ENCODE data around the gene MRPS5.

The MRPS5 gene

DNA sequence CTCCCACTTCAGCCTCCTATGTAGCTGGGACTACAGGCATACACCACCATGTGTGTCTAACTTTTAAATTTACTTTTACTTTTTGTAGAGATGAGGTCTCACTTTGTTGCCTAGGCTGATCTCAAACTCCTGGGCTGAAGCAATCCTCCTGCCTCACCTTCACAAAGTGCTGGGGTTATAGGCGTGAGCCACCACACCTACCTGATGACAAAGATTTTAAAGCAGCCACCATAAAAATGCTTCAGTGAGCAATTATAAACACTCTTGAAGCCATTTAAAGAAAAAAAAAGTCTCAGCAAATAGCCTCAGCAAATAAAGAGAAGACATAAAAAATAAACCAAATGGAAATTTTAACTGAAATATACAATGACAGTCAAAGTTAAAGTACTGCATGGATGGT, 35.6 kb downstream of the MRPS5 start:
- DNase-seq: no peak

DNA sequence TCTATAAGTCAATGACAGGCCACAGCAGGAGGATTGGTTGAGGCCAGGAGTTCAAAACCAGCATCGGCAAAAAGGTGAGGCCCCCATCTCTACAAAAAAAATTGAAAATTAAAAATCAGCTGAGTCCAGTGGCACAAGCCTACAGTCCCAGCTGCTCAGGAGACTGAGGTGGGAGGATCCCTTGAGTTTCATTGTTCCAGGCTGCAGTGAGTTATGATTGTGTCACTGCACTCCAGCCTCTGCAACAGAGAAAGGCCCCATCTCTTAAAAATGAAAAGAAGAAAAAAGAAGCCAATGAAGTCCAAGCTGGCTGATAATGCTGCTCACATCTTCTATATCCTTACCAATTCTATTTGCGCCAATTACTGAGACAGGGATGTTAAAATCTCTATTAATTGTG, 39.1 kb downstream of the MRPS5 start:
- no peak for DNase-seq

DNA sequence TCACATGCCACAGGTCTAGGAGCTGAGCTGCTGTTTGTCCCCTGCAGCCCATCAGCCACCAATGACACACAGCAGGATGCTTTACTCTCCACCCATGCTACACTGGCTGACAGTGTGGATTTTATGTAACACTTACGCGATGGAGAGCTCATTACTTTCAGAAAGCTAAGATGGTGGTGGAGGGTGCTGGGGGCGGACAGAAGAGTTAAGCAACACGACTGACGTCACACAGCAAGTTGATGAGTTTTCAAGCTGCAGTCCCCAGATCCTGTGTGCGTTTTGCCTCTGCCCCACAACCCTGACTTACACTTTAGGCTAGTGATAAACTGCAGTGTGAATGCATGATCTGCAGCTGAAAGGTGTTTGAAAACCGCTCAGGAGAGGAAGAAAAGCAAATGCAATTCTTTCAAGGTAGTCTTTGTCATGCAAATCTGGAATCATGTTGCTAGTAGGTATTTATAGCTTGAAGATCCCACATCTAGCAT, 42.4 kb downstream of the MRPS5 start:
- no peak for DNase-seq

DNA sequence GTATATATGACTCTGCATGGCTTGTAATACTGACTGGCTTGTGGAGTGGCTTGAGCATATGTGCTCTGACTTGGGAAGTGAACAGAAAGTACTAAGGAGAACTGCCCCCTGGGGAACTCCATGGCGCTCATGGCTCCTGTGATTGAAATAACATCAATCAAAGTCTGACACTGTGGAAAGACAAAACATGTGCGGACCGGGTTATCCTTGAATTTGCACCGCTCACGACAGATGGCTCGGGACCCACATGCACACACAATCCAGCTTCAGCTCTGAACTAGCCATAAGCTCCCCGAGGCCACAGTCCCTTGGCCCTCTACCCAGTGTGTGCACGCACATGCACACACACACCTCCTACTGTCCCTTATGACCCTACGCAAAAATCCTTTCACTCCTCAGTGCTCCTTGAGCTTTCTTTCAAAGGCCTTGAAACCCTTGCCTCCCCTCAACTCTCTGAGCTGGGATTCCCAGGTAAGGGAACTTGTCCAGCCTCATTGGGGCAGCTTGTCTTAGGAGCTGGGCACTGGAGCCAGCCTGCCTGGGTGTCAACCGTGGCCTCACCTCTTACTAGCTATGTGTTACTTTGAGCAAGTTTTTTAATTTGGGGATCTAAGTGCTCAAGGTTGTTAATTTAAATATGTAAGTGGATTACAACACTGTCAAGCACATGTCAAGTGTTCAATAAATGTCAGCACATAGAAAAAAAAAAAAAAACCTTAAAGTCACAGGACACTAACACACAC, 43.6 kb downstream of the MRPS5 start:
- DNase-seq: no peak

DNA sequence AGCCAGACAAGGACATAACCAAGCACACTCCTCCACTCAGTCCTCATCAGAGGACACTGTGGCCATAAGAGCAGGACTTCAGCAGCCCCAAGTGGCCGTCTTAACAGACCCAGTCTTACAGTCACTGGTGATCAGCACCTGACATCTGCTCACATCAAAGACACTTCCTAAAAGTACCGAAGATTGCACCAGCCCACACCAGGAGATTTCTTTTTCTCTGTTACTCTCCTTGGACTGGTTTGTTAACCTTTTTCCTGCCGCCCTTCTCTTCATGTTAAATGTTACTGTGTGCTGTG, 44.1 kb downstream of the MRPS5 start:
- DNase-seq: no peak

DNA sequence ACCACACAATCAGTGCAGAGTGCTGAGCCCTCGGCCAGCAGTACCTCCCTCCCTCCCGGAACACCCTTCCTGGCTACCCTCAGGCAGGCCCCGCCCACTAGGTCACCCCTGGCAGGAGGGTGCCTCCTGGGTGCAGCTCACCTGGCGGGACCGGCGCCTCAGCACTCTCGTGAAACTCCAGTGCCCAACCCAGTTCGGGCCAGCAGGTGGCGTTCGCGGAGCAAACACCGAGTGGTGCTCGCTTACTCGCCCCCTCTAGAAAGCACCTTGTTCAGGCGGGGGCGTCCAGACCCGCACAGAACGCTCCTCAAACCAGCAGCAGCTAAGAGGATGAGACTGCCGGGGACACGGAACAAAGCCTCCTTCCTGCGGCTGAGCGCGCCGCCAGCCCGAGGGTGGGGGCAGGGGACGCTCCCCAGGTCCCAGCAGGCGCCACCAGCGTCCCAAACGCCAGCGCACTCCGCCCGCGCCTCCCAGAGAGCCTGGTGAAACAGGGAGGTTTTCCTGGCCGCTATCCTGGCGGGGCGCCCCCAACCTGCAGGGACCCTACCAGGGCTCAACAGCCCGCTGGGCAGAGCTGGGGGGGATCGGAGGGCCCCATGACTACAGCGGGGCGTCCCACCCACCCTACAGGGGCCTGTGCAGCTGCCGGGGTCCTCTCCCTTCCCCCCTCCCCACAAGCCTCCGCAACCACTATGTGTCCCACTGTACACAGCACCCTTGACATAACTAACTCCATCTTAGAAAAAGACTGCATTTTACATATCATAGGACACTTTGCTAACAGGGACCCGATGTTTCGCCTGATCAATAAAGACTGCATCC, 44.7 kb downstream of the MRPS5 start:
- DNase-seq: peak; percentile 61

DNA sequence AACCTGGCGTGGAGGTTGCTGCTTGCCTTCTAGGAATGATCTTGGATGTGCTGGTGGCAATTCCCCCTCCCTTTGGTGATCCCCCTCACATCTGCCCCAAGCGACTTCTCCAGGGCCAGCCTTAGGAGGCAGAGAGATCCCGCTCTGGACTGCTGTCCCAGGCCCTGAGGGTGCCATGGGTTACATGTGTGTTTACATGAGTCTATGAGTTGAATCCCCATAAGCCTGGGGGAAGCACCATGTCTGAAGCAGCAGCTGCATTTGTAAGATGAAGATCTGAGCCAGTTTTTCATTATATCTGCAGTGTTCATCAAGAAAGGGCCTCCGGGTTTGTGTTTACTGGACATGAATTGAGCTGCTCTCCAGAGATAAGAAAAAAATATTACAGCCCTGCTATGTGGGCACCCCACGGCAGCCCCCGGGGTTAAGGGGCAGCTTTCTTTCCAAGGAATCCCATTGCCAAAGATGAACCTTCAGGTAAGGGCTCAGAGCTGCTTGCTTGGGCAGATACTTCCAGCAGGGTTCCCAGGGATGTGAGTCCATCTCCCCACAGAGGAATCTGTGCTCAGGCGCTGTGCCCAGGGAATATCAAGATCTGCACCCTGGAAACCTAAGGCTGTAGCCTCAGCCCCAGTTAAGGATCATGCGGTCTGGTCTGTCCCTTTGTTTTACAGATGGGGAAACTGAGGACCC, 46.0 kb downstream of the MRPS5 start:
- DNase-seq: no peak

DNA sequence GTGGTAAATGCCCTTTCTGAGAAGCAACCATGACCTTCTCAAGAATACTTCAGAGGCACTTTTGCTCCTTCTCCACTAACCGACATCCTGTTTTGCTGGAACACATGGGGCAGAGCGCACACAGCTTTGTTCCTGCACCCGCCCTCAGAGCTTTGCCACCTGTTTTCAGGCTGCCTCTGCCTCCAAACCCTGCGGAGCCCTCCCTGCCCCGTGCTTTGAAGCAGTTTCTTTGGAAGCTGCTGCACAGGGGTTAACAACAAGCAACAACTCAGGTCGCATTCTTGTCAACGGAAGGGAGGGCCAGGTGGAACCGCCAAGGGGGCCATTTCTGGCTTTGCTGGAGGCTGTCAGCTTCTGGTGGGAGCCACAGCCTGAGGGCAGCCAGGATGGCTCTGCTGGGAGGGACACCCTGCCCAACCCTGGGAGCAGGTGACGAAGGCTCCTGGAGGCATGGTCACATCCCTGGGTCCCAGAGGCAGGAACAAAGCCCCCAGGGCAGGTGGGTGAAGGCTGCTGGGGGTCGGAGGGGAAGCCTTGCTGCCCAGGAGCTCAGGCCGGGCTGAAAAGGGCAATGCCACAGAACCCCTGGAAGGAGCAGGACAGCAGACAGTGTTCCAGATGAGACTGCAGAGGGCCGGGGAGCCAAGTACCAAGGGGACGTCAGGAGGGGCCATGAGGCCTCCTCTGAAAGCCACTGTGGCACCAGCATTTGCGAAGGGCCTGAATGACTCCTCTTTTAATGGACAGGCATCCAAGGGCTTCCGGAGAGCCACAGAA, 46.8 kb downstream of the MRPS5 start:
- DNase-seq: no peak

DNA sequence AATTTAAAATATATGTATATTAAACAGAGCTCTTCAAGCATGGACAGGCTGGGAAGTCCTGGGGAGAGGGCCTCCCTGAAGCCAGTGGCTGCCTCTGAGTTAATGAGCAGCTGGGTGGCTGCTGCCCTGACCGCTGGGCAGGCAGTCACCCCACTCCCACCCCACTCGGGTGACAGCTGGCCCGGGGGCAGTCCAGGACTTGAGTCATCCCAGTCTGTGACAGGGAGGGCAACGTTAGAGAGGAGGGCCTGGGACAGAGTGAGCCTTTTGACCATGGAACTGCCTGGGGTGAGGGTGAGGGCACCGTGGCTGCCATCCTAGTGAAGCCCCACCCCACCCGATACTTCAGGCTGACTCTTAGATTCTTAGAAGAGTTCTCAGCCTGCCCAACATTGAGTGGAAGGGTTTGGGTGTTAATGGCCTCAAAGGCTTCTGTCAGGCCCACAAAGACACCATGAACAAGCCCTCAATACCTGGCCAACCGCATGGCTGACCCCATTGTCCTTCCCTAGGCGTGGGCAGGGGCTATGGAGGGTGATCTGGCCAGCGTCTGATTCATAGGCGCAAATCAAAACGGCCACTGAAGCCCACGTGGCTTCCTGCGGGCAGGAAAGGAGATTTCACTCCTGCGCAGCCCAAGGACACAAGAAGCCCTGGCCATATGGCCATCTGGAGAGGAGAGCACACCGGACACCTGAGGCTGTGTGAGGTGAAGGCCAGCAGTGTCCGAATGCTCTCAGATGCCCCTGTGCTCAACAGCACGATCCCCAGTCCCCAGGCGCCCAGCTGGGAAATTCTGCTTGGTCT, 47.5 kb downstream of the MRPS5 start:
- no peak for DNase-seq

DNA sequence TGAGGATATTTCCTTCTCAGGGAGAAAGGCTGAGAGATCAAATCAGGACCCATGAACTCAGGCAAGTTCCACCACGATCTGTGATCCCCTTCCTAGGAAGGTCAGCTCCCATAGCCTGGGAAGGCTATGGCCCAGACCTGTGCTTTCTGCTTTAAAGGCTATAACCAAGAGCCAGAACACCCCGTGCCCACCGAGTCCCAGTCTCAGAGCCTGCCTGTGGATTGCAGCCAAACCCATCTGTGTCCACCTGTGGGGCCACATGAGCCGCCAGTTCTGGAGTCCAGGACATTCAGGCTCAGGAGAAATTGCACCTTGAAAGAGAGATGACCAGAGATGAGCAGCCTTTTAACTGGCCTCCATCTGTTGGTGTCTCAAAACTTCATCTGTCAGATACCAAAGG, 49.2 kb downstream of the MRPS5 start:
- no peak for DNase-seq

DNA sequence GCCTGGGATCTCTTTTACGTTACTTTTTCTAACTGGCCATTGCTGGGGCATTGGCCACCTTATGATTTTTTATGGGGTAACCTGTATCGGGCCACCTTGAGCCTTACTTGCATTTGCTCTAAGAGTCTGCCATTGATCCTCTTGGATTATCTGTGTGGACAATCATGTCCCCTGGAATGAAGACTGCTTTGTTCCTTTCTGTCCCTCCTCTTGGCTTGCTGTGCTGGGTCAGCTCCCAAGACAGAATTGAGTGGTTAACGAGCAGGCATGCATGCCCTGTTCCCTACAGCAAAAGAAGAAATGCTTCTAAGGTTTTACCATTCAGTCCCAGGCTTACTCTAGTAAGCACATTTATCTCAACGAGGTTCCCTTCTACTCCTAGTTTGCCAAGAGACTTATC, 49.8 kb downstream of the MRPS5 start:
- DNase-seq: no peak

DNA sequence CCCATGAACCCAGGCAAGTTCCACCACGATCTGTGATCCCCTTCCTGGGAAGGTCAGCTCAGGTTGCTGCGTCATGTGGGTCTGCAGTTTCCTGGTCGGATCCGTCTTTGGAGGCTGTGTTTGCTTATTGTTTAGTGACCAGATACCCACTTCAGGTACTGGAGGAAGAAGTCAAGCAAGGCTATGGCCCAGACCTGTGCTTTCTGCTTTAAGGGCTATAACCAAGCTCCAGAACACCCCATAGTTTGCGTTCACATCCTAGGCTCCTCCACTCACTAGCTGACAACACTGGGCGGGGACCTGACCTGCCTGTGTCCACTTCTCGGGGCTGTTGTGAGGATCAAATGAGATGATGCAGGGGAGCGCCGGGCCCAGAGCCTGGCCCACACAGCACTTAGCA, 52.1 kb downstream of the MRPS5 start:
- no peak for DNase-seq

DNA sequence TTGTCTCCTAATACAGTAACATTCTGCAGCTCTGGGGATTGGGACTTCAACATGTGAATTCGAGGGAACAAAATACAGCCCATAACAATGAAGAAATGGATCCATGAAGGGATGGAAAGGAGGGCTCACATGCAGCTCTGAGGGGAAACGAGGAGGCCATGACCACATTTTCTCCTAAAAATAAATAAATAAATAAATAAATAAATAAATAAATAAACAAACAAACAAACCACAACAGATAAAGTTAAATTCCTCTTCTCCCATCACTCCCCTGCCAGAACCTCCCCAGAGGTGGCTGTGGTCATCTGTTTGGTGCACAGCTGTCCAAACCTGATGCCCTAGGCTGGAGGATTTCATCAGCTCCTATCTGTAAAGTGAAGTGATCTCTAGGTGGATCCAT, 53.4 kb downstream of the MRPS5 start:
- no peak for DNase-seq

DNA sequence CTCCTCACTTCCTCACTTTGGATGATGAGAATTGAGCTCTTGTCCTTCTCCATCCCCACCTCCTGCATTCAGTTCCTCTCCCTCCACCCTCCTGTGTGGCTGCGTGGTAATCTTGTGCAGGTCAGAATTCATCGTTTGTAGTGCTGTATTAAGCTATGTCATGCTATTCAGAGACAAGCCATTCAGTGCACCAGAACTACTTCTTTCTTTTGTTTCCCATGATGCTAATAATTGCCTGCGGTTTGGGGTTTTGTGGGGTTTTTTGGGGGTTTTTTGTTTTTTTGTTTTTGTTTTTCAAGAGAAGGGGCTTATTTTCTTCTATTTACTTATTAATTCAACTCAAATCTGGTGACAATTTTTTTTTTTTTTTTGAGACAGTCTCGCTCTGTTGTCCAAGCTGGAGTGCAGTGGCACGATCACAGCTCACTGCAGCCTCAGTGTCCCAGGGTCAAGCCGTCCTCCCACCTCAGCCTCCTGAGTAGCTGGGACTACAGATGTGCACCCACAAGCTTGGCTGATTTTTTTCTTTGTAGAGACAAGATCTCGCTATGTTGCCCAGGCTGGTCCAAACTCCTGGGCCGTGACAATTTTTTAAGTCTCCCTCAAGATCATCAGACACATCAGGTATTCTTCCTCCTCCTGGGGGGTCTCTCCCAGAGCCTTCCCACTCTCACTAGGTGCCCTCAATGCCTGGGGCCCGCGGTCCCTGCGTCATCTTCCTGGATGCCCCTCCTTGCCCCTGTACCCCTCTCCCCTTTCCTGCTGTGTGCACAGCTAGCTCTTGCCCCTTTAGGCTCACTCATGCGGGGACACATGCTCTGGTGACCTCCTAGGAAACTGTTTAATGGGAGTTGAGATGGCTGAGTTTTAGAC, 58.3 kb downstream of the MRPS5 start:
- DNase-seq: no peak

DNA sequence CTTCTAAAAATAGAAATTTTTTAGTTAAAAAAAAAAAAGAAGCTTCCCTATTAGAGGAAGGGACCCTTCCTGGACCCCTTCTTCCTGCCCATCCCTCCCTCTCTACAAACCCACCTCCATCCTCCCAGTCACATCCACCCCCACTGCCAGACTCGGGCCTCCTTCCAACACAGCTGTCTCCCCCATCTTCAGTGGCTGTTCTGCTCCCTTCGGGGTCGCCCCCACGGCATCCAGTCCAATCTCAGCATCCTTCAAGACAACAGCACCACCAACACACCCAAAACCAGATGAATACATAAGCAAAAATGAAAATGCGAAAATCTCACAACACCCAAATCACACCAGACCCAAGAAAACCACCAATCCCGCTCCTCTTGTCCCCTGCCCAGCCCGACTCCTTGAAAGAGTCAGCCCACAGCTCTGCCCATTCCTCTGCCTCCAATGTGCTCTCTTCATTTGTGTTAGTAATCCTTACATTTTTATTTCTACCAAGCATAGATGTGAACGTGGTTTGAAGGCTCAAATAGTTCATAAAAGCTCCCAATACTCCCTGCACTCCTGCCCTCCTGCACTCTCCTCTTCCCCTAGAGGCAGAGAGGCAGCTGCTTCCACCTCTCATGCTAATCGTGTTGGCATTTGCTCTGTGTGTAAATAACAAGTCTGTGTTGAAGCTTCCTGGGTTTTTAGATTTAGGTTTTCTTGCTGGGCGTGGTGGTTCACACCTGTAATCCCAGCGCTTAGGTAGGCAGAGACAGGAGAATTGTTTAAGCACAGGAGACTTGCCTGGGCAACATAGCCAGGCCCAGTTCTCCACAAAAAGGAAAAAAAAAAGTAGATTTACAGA, 59.1 kb downstream of the MRPS5 start:
- DNase-seq: no peak

DNA sequence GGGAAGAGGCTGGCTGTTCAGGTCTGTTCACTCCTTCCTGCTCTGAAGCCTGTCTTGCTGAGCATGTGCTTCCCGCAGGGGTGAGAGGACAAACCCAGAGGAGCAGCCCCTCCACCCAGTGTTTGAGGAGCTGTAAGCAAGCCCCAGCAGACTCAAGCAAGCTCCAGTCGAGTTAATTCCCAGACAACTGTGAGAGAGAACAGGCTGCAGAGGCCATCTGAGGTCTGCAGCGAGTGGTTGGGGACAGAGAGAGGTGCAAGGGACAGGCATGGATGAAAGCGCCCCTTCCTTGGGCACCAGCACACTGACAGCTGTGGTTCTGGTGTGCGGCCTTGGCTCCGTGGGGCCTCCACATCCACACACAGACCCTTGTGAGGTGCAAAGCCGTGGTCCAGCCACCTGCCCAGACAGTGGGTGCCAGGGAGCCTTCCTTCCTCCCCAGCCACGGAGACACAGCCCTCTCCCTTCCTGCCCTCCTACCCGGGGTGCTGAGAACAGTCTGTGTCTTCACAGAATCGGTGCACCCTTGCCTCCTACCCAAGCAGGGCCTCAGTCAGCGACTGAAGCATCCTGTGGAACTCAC, 59.9 kb downstream of the MRPS5 start:
- no peak for DNase-seq

DNA sequence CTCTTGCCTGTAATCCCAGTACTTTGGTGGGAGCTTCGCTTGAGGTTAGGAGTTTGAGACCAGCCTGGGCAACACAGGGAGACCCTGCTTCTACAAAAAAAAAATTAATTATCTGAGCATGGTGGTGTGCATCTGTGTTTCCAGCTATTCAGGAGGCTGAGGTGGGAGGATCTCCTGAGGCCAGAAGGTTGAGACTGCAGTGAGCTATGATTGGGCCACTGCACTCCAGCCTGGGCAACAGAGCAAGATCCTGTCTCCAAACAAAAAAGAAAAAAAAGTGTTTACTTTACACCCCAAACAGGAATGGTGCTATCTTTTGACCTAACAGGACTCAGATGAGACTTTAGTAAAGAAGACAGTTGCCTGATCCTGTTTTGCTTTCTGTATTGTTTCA, 60.5 kb downstream of the MRPS5 start:
- no peak for DNase-seq

DNA sequence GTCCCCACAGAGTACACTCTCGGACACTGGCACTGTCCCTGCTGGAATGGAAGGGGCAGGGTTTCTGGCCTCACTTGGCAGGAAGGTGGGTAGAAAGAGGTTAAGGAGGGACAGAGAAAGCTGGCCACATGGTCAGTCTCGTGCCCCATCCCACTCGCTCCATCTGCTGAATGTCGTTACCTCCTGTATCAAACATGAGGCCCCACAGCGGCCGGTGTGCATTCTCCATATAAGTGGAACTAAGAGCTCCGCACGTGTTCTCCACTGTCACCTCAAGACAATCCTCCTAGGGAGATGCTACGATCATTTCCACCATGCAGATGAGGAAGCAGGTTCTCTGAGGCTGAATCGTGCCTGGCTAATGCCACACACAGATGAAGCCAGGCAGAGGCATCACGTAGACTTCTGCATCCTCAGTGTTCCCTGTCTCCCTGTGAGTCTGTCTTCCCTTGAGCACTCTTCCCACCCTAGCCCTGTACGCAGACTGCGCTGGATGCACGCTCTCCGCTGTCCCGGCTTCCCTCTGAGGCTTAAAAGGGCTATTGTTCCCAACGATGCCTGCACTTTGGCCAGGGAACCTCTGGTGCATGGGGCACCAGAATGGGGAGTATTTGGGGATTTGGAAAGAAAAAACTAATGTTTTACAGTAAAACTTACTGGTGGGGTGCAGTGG, 61.0 kb downstream of the MRPS5 start:
- no peak for DNase-seq

DNA sequence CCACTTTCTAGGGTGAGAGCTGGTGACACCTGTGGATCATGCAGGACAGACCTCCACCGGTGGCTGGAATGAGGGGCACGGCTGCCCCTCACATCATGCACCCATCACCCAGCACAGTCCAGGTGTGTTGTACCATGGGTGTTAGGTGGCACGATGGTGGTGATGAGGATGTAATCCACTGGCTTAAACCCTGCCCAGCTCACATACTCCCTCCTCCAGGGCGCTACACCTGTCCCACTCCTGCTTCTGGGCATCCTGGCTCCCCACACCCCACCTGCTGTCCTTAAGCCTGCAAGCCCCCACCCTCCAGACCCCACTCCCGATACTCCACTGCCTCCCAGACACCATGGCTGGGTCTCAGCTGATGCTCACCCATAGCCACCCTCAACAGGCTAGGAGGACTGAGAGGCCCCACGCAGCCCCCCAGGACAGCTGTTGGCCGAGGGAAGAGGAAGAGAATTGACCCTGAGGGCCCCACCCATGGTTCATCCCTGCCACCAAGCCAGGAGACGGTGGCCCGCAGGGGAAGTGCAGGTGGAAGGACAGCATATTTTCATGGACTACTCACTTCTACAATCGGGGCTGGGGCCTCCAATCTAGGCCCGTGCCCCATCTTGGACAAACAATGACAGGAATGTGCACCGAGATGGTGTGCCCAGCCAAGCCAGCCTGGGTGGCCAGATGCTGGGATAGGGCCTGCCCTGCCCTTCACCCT, 61.8 kb downstream of the MRPS5 start:
- no peak for DNase-seq
